Activated CD8-positive, alpha-beta T cell treated with anti-CD3 and anti-CD28 coated beads for 36 hours (primary cell): ENCODE results near the gene CNTNAP2. TPM values are rescaled to one million over a fixed set of nuclear protein-coding genes. Genes with fewer than 3 reads are reported as not detected.

ENCODE experiments used
- ATAC-seq: fragments of 200-7000 bp; cut with Tn5 transposase; one replicate; pipeline ENCODE4 v1.10.0; 2021; ENCODE audit warnings: mild to moderate bottlenecking, moderate library complexity
- CTCF ChIA-PET: fragments of 350-600 bp; sonication (Branson Sonifier 250); formaldehyde crosslinking; loops from one replicate; lab custom pipeline; 2021; ENCODE audit warnings: antibody characterized with exemption; lab: Charles Lee
- POLR2A ChIA-PET: fragments of 350-600 bp; sonication (Branson Sonifier 250); formaldehyde crosslinking; loops from one replicate; lab custom pipeline; 2021; ENCODE audit warnings: antibody characterized with exemption; lab: Charles Lee
- DNase-seq: peaks from one replicate; pipeline ENCODE4 v3.0.0-alpha.2; 2020
- H3K27ac Mint-ChIP-seq: one replicate; pipeline ENCODE4 v1.8.0; 2021; ENCODE audit warnings: mild to moderate bottlenecking, mixed read lengths
- H3K27me3 Mint-ChIP-seq: one replicate; pipeline ENCODE4 v1.8.0; 2021; ENCODE audit warnings: mixed read lengths
- H3K36me3 Mint-ChIP-seq: one replicate; pipeline ENCODE4 v1.8.0; 2021; ENCODE audit warnings: low read depth, mixed read lengths
- H3K4me1 Mint-ChIP-seq: one replicate; pipeline ENCODE4 v1.8.0; 2021; ENCODE audit warnings: low read depth, mixed read lengths
- H3K4me3 Mint-ChIP-seq: one replicate; pipeline ENCODE4 v1.8.0; 2021; ENCODE audit warnings: mild to moderate bottlenecking, moderate library complexity, mixed read lengths
- H3K9me3 Mint-ChIP-seq: one replicate; pipeline ENCODE4 v1.8.0; 2021; ENCODE audit warnings: mixed read lengths
- CTCF ChIP-seq: fragments of 200-600 bp; IDR thresholded peaks from one replicate; pipeline ENCODE4 v1.8.0; 2022; ENCODE audit warnings: antibody characterized with exemption, mild to moderate bottlenecking
- intact Hi-C: fragments of 100-400 bp; cut with micrococcal nuclease; formaldehyde crosslinking; loops from one replicate; pipeline ENCODE4 v1.10.0; 2022
- total RNA-seq, 2 experiments: library from RNA; stranded (reverse); gene quantifications; one replicate each; pipeline ENCODE4 v1.2.3, GENCODE V29; 2021

Gene CNTNAP2
- total RNA-seq, 2 experiments from 2014 or later = not detected

DNA sequence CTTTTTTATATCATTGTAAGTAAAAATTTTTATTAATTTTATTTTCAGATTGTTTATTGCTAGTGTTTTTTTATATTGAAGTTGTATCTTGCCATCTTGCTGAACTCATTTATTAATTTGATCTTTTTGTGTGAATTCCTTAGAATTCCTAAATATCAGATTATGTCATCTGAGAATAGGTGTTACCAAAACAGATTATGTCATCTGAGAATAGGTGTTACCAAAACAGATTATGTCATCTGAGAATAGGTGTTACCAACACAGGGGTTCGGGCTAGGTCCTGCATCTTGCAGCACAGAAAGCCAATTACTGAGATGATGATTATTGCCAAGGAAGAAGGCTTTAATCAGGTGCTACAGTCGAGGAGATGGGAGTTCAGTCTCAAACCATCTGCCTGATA lies 383.4 kb downstream of the CNTNAP2 start:
- intact Hi-C loops = no loop called here
- H3K4me3 Mint-ChIP-seq = no peak overlapping the region
- peaks cover 16% of the 10 kb centered on the region for H3K9me3 Mint-ChIP-seq
- no peak overlapping the region for H3K27ac Mint-ChIP-seq
- H3K4me1 Mint-ChIP-seq = no peaks in the 10 kb centered on the region
- H3K36me3 Mint-ChIP-seq = no peaks in the 10 kb centered on the region
- ChIA-PET CTCF (no interaction called here), POLR2A (no interaction called here)
- H3K27me3 Mint-ChIP-seq = no peaks in the 10 kb centered on the region
- TF ChIP-seq CTCF = no peak
- ATAC-seq (no peak), DNase-seq (no peak)

GRCh38 chr7:146503844-146504243 lies 387.2 kb downstream of the CNTNAP2 start:
- no peaks in the 10 kb centered on the region for H3K36me3 Mint-ChIP-seq
- H3K4me3 Mint-ChIP-seq = no peak overlapping the region
- no peak for DNase-seq
- intact Hi-C loops = no loop called here
- ChIA-PET POLR2A (no interaction called here), CTCF (no interaction called here)
- H3K27me3 Mint-ChIP-seq = no peaks in the 10 kb centered on the region
- ATAC-seq = no peak
- H3K27ac Mint-ChIP-seq = no peak overlapping the region
- no peak for TF ChIP-seq CTCF
- H3K4me1 Mint-ChIP-seq = no peaks in the 10 kb centered on the region
- peaks cover 9% of the 10 kb centered on the region for H3K9me3 Mint-ChIP-seq

- no peak for TF ChIP-seq CTCF
- intact Hi-C loops = no loop called here
- no peak for ATAC-seq
- H3K27ac Mint-ChIP-seq = no peak overlapping the region
- H3K36me3 Mint-ChIP-seq = peaks cover 3% of the 10 kb centered on the region
- peaks cover 26% of the 10 kb centered on the region for H3K9me3 Mint-ChIP-seq
- H3K4me1 Mint-ChIP-seq = no peaks in the 10 kb centered on the region
- H3K27me3 Mint-ChIP-seq = no peaks in the 10 kb centered on the region
- no peak overlapping the region for H3K4me3 Mint-ChIP-seq
- DNase-seq = no peak
- CTCF ChIA-PET = no interaction called here
- POLR2A ChIA-PET = no interaction called here
Measured at GRCh38 chr7:146510088-146510680, 393.6 kb downstream of the CNTNAP2 start.

- POLR2A ChIA-PET = interaction anchor here (0.7 kb wide), 1 partner anchor 31 kb away, joined by 3 read pairs; no protein-coding TSS in a partner anchor
- Mint-ChIP-seq H3K4me1 (no peaks in the 10 kb centered on the region), H3K27me3 (no peaks in the 10 kb centered on the region), H3K27ac (no peak overlapping the region), H3K9me3 (peaks cover 20% of the 10 kb centered on the region), H3K4me3 (no peak overlapping the region), H3K36me3 (peaks cover 3% of the 10 kb centered on the region)
- intact Hi-C loops = no loop called here
- ATAC-seq = no peak
- no peak for TF ChIP-seq CTCF
- DNase-seq = no peak
- CTCF ChIA-PET = no interaction called here
Measured at GRCh38 chr7:146514304-146514703, 397.7 kb downstream of the CNTNAP2 start.

DNA sequence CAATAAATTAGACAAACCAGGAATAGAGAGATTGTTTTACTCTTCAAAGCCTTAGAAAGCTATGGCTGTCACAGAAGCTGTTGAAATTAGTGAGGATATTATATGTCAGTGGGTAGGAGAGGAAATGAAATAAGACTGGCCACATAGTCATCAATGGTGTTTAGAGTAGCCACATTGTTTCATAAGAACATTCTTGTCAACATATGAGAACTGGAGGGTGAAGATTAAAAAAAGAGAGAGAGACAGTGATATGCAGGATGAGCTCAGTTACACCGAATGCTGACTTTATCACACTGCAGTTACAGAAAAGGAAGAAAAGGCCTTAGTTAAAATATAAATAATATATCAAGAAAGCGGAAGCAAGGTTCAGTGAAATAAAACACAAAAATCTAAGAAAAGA lies 412.0 kb downstream of the CNTNAP2 start:
- POLR2A ChIA-PET = no interaction called here
- intact Hi-C loops = no loop called here
- peaks cover 6% of the 10 kb centered on the region for H3K9me3 Mint-ChIP-seq
- H3K4me1 Mint-ChIP-seq = no peaks in the 10 kb centered on the region
- H3K27me3 Mint-ChIP-seq = no peaks in the 10 kb centered on the region
- DNase-seq (no peak), ATAC-seq (no peak)
- CTCF ChIA-PET = no interaction called here
- no peak for TF ChIP-seq CTCF
- H3K36me3 Mint-ChIP-seq = no peaks in the 10 kb centered on the region
- H3K27ac Mint-ChIP-seq = no peak overlapping the region
- H3K4me3 Mint-ChIP-seq = no peak overlapping the region
